HCT116 (cell line): Measurements from ENCODE around the gene ACTR1A. TPM values are rescaled to one million over a fixed set of nuclear protein-coding genes. Genes with fewer than 3 reads are reported as not detected.

Experiments
- ATAC-seq: fragments of 200-7000 bp; cut with Tn5 transposase; 2 replicates; pipeline ENCODE4 v1.9.1; 2020; ENCODE audit warnings: mild to moderate bottlenecking, moderate library complexity
- BruUV-seq: library from RNA; stranded (reverse); fragments of 400-500 nt; replicated peaks from 2 replicates; lab custom pipeline; 2021; lab: Mats Ljungman, UMichigan
- CTCF ChIA-PET: fragments of 300-600 bp; sonication (Branson Sonifier 250); formaldehyde crosslinking; loops from one replicate; lab custom pipeline; 2021; ENCODE audit warnings: antibody characterized with exemption; lab: Charles Lee
- POLR2A ChIA-PET: fragments of 300-600, 350-600 bp; sonication (Branson Sonifier 250); formaldehyde crosslinking; loops from one replicate; lab custom pipeline; 2021; ENCODE audit warnings: antibody characterized with exemption; lab: Charles Lee
- RAD21 ChIA-PET, 2 experiments: fragments of 300-600 bp; sonication (Branson Sonifier 250); formaldehyde crosslinking; loops; one replicate each; lab custom pipeline; 2023; ENCODE audit warnings: low total read pairs in 2 of 2; ENCODE audit not compliant: uncharacterized antibody in 2 of 2, unreplicated experiment in 2 of 2, low non-redundant PET in 1 of 2; lab: Charles Lee
- DNase-seq: peaks from one replicate; pipeline ENCODE4 v3.0.0-alpha.2; 2010; ENCODE audit warnings: low read depth, low spot score
- H2AFZ ChIP-seq: fragments of 200-600 bp; shearing (Covaris generic), sonication (generic); 2 replicates; pipeline ENCODE4 v1.6.1; 2017; ENCODE audit warnings: low read depth, mixed run types, mixed read lengths, antibody characterized with exemption, low read length; ENCODE audit not compliant: poor library complexity, severe bottlenecking
- H3K27ac ChIP-seq: 2 replicates; pipeline ENCODE4 v1.5.1; 2012; ENCODE audit warnings: low read depth, low read length
- H3K27me3 ChIP-seq: fragments of 200-600 bp; sonication (generic); 2 replicates; pipeline ENCODE4 v1.6.1; 2016; ENCODE audit warnings: mixed run types, low read length, mixed read lengths; ENCODE audit not compliant: insufficient read depth
- H3K36me3 ChIP-seq, 2 experiments: fragments of 200-500 bp in 1 of 2; fragments of 200-600 bp in 1 of 2; sonication (Bioruptor generic) in 1 of 2; sonication (generic) in 1 of 2; 2 replicates each; pipeline versions ENCODE4 v1.5.1 to v1.6.1; 2014 to 2016; ENCODE audit warnings: low read length in 2 of 2, inconsistent platforms in 1 of 2, mixed read lengths in 1 of 2, mixed run types in 1 of 2; ENCODE audit not compliant: insufficient read depth in 2 of 2, control insufficient read depth in 1 of 2
- H3K4me1 ChIP-seq, 2 experiments: fragments of 200-600 bp in 1 of 2; sonication (generic) in 1 of 2; 2 replicates each; pipeline versions ENCODE4 v1.5.1 to v1.6.1; 2012 to 2017; ENCODE audit warnings: low read length in 2 of 2, inconsistent platforms in 1 of 2, mild to moderate bottlenecking in 1 of 2, mixed read lengths in 1 of 2, mixed run types in 1 of 2, moderate library complexity in 1 of 2; ENCODE audit not compliant: insufficient read depth in 2 of 2, control insufficient read depth in 1 of 2
- H3K4me2 ChIP-seq: fragments of 200-600 bp; sonication (generic); 2 replicates; pipeline ENCODE4 v1.6.1; 2017; ENCODE audit warnings: mixed run types, low read length, mixed read lengths
- H3K4me3 ChIP-seq, 2 experiments: fragments of 200-600 bp in 1 of 2; sonication (generic) in 1 of 2; replicated peaks in 1 of 2; 2 replicates each; pipeline ENCODE4 v1.5.1; 2011 to 2016; ENCODE audit warnings: low read length in 2 of 2, control low read depth in 1 of 2, low read depth in 1 of 2, mild to moderate bottlenecking in 1 of 2, mixed read lengths in 1 of 2, mixed run types in 1 of 2
- H3K79me2 ChIP-seq: fragments of 200-600 bp; sonication (generic); 2 replicates; pipeline ENCODE4 v1.6.1; 2017; ENCODE audit warnings: mild to moderate bottlenecking, mixed run types, low read length, moderate library complexity, mixed read lengths; ENCODE audit not compliant: insufficient read depth
- H3K9ac ChIP-seq: fragments of 200-600 bp; sonication (generic); 2 replicates; pipeline ENCODE4 v1.6.1; 2016; ENCODE audit warnings: low read length, mixed read lengths
- H3K9me2 ChIP-seq: fragments of 200-600 bp; sonication (generic), shearing (Covaris generic); 2 replicates; pipeline ENCODE4 v1.6.1; 2017; ENCODE audit warnings: mixed run types, mild to moderate bottlenecking, moderate library complexity; ENCODE audit not compliant: insufficient read depth
- H3K9me3 ChIP-seq, 2 experiments: fragments of 200-500 bp in 1 of 2; fragments of 200-600 bp in 1 of 2; sonication (Bioruptor generic) in 1 of 2; sonication (generic) in 1 of 2; 2 replicates each; pipeline ENCODE4 v1.6.1; 2014 to 2017; ENCODE audit warnings: low read length in 2 of 2, mixed read lengths in 2 of 2, inconsistent platforms in 1 of 2, low read depth in 1 of 2, mild to moderate bottlenecking in 1 of 2, mixed run types in 1 of 2, moderate library complexity in 1 of 2; ENCODE audit not compliant: control insufficient read depth in 1 of 2, insufficient read depth in 1 of 2
- H4K20me1 ChIP-seq: fragments of 200-600 bp; sonication (generic), shearing (Covaris generic); 2 replicates; pipeline ENCODE4 v1.6.1; 2017; ENCODE audit warnings: mixed run types, mild to moderate bottlenecking, moderate library complexity; ENCODE audit not compliant: insufficient read depth
- ATF3 ChIP-seq: IDR thresholded peaks from 2 replicates; pipeline ENCODE4 v1.6.1; 2012
- CBX3 ChIP-seq: IDR thresholded peaks from 2 replicates; pipeline ENCODE4 v1.6.1; 2012; ENCODE audit warnings: low read depth
- CEBPB ChIP-seq: IDR thresholded peaks from 2 replicates; pipeline ENCODE4 v1.6.1; 2012; ENCODE audit warnings: low read depth
- FOSL1 ChIP-seq: IDR thresholded peaks from 2 replicates; pipeline ENCODE4 v1.6.1; 2012; ENCODE audit warnings: low read depth
- JUND ChIP-seq: IDR thresholded peaks from 2 replicates; pipeline ENCODE4 v1.6.1; 2012
- MAX ChIP-seq: IDR thresholded peaks from 2 replicates; pipeline ENCODE4 v1.6.1; 2012
- POLR2A ChIP-seq: IDR thresholded peaks from 2 replicates; pipeline ENCODE4 v1.7.0; 2011; ENCODE audit warnings: borderline replicate concordance; ENCODE audit not compliant: insufficient read depth, insufficient read length; ENCODE audit errors: extremely low read depth
- POLR2AphosphoS5 ChIP-seq: IDR thresholded peaks from 2 replicates; pipeline ENCODE4 v1.6.1; 2011; ENCODE audit warnings: mild to moderate bottlenecking, low read depth, low read length, moderate library complexity
- REST ChIP-seq: IDR thresholded peaks from 2 replicates; pipeline ENCODE4 v1.6.1; 2012; ENCODE audit warnings: low read depth
- SIN3A ChIP-seq: IDR thresholded peaks from 2 replicates; pipeline ENCODE4 v1.6.1; 2012; ENCODE audit warnings: low read depth
- SP1 ChIP-seq: IDR thresholded peaks from 2 replicates; pipeline ENCODE4 v1.6.1; 2012; ENCODE audit warnings: low read depth
- intact Hi-C: fragments of 100-400 bp; cut with micrococcal nuclease; formaldehyde crosslinking; loops from 2 replicates; pipeline ENCODE4 v1.10.0; 2022
- total RNA-seq: library from RNA; stranded (reverse); gene quantifications from one replicate; pipeline ENCODE4 v1.2.1, GENCODE V29; 2021; ENCODE audit not compliant: unreplicated experiment
- TF ChIP-seq, protein P1 (sequence below): IDR thresholded peaks from 2 replicates; pipeline ENCODE4 v1.6.1; 2011; ENCODE audit warnings: mild to moderate bottlenecking, low read length, moderate library complexity; ENCODE audit not compliant: insufficient replicate concordance; ENCODE audit errors: extremely low read depth

ACTR1A gene
- total RNA-seq, 1 experiment from 2014 or later: 94.2 TPM

DNA sequence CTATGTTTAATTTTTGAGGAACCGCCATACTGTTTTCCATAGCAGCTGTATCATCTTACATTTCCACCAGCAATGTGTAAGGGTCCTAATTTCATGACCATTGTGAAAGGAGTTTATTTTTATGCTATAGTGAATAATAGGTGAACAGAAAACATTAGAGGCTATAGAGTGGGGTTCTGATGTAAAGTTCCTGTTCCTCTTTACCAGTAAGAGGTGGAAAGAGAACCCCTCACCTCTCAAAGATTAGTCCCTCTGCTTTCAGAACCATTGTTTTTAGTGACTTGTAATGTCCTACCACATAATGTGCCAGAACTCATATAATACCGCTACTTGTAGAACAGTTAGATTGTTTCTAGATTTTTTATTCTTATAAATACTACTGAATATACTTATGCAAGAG, 35.4 kb upstream of the ACTR1A start:
- no peak overlapping the region for H3K9ac ChIP-seq
- no peak overlapping the region for H3K27ac ChIP-seq
- H3K4me2 ChIP-seq: no peak overlapping the region
- ChIA-PET CTCF (no interaction called here), POLR2A (no interaction called here)
- H2AFZ ChIP-seq: no peak overlapping the region
- DNase-seq (no peak), ATAC-seq (no peak)
- intact Hi-C loops: no loop called here
- H3K36me3 ChIP-seq: no peaks in the 10 kb centered on the region
- no peaks in the 10 kb centered on the region for H3K9me3 ChIP-seq
- H3K9me2 ChIP-seq: no peaks in the 10 kb centered on the region
- TF ChIP-seq FOSL1 (no peak), CBX3 (no peak), SP1 (no peak), MAX (no peak), POLR2A (no peak)
- TF ChIP-seq, all 23 proteins: peak for 0
- Histone ChIP-seq H3K4me1 (0 out of 4 replicates have a peak, but pooled peaks cover 0 to 5% of the 10 kb centered on the region in 2 experiments), H3K27me3 (no peaks in the 10 kb centered on the region), H3K4me3 (no peak overlapping the region), H4K20me1 (no peaks in the 10 kb centered on the region), H3K79me2 (no peaks in the 10 kb centered on the region)
- RAD21 ChIA-PET: interaction anchor here (0.6 kb wide), 2 partner anchors 311 to 681 kb away, joined by 3 read pairs; no protein-coding TSS in a partner anchor
- no TSS peak for BruUV-seq

- 0 out of 4 replicates have a peak, but pooled peaks cover 0 to 5% of the 10 kb centered on the region in 2 experiments for H3K4me1 ChIP-seq
- TF ChIP-seq ATF3 (no peak), SP1 (no peak), SIN3A (no peak), JUND (no peak), CEBPB (no peak), REST (no peak), POLR2AphosphoS5 (no peak), POLR2A (no peak)
- TF ChIP-seq, protein P1, sequence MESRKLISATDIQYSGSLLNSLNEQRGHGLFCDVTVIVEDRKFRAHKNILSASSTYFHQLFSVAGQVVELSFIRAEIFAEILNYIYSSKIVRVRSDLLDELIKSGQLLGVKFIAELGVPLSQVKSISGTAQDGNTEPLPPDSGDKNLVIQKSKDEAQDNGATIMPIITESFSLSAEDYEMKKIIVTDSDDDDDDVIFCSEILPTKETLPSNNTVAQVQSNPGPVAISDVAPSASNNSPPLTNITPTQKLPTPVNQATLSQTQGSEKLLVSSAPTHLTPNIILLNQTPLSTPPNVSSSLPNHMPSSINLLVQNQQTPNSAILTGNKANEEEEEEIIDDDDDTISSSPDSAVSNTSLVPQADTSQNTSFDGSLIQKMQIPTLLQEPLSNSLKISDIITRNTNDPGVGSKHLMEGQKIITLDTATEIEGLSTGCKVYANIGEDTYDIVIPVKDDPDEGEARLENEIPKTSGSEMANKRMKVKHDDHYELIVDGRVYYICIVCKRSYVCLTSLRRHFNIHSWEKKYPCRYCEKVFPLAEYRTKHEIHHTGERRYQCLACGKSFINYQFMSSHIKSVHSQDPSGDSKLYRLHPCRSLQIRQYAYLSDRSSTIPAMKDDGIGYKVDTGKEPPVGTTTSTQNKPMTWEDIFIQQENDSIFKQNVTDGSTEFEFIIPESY: no peak
- ATAC-seq (no peak), DNase-seq (no peak)
- H3K9me3 ChIP-seq: no peaks in the 10 kb centered on the region
- H3K27me3 ChIP-seq: no peaks in the 10 kb centered on the region
- no peak overlapping the region for H2AFZ ChIP-seq
- no peaks in the 10 kb centered on the region for H4K20me1 ChIP-seq
- ChIA-PET CTCF (no interaction called here), RAD21 (no interaction called here), POLR2A (no interaction called here)
- H3K36me3 ChIP-seq: no peaks in the 10 kb centered on the region
- no peaks in the 10 kb centered on the region for H3K79me2 ChIP-seq
- H3K9ac ChIP-seq: no peak overlapping the region
- H3K4me2 ChIP-seq: no peak overlapping the region
- no TSS peak for BruUV-seq
- H3K9me2 ChIP-seq: no peaks in the 10 kb centered on the region
- no peak overlapping the region for H3K27ac ChIP-seq
- H3K4me3 ChIP-seq: no peak overlapping the region
- intact Hi-C loops: no loop called here
Measured at GRCh38 chr10:102537367-102537766, 34.9 kb upstream of the ACTR1A start.
